GM18507 (cell line): Measurements from ENCODE around the gene TBCD.
A peak's percentile ranks its signal among the peaks of the same experiment; 100 is the strongest.

Experiments
- DNase-seq: peaks from one replicate; pipeline ENCODE4 v3.0.0; 2011; ENCODE audit warnings: low read depth; ENCODE audit not compliant: insufficient read length; ENCODE audit errors: extremely low spot score
- FAIRE-seq: peaks from 2 replicates; lab custom pipeline; 2011; peaks lifted over from hg19 to GRCh38; lab: Jason Lieb, UNC

Gene TBCD

DNA sequence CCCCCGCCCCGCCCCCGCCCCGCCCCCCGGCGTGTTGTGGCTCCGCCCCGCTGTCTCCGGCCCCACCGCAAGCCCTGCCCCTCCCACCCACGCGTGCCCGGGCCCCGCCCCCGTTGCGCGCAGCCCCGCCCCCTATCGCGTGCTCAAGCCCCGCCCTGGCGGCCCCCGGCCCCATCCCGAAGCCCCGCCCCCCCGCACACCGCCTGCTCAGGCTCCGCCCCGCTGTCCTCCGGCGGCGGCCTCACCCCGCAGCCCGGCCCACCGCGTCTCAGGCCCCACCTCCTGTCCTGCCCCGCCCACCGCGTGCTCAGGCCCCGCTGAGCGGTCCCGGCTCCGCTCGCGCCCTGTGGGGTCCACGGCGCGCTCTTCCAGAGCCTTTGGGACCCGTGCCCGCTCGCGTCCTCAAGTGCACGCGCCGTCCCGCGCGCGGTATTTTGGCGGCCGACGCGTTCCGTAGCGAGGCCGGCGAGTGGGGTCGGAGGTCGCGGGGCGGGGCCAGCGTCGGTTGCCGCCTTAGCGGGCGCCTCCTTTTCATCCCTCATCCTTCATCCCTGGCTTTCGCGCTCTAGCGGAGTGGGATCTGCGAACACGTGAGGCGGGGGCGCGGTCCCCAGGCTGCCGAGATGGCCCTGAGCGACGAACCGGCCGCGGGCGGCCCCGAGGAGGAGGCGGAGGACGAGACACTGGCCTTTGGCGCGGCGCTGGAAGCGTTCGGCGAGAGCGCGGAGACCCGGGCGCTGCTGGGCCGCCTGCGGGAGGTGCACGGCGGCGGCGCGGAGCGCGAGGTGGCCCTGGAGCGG lies at the start of gene TBCD:
TBCD (plus strand) TSS at position 495 of the 800 bp plus-strand sequence; CDS start at position 624, 129 bp downstream.
- FAIRE-seq (peak; percentile 18), DNase-seq (peak; percentile 95)

DNA sequence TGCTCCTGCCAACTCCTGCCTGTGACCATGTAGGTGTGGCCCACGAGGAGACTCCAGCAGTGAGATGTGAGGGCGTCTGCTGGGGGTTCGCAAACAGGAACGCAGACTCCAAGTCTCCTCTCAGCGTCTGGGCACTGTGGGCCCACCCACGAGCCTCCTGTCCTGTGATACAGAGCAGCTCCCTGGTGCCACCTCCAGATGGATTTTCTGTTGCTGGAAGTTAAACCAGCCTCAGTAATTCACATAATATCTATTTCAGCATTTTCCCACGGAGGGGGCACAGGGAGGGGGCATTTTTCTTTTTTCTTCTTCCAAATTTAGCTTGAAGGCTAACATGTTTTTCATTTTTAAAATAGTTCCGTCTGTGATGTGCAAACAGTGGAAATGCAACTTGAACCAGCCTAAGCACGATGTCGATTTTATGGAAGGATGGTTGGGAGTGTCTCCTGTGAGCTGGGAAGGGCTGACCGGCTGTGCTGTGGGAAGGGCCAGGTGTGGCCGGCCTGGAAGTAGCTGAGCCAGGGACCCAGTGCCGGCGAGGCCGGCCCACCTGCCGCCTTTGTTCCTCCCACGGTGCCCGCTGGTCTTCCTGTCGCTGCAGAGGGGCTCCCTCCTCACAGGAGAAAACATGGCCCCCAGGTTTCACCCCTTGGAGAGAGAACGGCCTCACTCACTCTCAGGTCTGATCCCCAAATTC lies 49.5 kb upstream of the TBCD start:
- no peak for FAIRE-seq

DNA sequence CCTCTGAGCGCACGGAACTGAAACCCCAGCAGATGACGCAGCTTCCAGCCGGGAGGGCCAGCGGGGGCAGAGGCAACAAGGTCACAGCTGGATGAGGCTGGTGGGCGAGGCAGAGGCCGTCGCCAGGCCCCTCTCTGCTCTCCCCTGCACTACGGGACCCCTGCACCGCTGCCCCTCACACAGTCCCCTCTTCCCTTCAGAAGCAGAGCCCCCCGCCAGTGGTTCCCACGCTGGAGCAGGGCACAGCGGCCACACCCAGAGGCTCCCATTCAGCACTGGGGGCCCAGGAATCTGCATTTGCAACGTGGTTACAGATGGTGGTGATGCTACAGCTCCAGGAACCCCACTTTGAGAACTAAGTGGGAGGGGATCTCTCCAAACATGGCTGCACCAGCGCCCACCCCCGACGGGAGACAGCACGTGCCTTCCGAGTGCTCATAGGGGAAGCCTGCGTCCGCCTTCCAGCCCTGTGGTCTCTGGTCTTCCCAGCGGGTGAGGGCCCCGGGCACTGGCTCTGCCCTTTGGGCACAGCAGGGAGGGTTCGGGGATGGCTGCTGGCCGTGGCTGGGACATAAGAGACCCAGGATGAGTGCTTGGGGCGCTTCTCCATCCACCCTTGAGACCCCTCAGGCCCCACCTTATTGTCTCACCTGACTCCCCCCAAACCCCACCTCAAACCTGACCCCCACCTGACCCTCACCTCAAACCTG lies 48.7 kb upstream of the TBCD start:
- FAIRE-seq (no peak), DNase-seq (no peak)

More for the DNA sequence above, 49.5 kb upstream of the TBCD start:
- DNase-seq, result no peak

DNA sequence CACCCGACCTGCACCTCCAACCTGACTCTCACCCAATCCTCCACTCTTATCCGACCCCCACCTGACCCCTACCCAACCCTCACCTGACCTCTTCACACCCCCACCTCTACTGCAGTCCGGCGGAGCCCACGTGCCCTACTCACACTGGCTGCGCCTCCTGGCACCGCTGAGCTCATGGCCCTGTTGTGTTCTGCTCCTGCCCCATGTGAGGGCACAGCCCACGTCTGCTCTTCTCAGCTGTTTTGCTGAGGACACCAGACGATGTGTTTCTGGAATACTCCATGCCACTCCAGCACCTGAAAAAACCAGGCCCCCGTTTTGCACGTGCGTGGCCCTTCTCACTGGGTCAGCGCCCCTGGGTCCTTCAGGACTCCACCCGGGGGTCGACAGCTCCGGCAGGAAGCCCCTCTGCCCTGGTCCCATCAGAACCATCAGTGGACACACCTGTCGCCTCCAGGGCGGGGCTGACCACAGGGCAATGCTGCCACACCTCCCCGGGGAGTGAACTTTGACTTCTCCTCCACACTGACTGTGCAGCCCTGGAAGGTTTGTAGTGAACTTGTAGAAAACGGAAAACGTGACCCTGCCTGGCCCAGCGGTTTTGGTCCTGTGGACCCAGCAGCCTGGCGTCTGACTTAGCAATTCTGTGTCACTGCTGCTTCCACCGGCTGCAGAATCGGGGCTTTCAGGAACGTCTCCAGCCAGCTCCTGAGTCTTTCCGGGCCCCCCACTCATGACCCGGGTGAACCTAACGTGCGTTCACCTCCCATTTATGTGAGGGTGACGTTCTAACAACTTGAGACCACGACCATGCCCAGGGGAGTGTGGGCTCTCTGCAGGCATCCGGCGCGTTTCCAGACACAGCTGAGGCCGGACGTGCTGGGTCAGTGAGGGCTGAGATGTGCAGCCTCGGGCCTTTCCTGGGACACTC lies 47.7 kb upstream of the TBCD start:
- FAIRE-seq (no peak), DNase-seq (no peak)

DNA sequence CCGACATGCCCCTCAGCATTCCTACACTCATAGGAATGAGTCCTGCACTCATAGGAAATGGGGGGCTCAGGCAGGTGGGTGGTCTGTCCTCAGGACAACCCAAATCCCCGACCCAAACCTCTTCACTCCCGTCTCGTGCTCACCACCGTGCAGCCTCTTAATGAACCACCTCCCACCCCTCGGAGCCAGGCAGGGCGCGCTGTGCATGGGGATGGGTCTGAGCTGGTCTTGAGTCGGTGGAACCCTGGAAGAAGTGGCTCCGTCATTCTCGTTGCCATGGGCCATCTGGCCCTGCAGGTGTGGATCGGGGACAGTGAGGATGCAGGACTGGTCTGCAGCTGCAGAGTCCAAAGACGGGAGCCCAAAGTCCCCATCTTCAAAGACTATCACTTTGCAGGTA lies 47.0 kb upstream of the TBCD start:
- no peak for FAIRE-seq

DNA sequence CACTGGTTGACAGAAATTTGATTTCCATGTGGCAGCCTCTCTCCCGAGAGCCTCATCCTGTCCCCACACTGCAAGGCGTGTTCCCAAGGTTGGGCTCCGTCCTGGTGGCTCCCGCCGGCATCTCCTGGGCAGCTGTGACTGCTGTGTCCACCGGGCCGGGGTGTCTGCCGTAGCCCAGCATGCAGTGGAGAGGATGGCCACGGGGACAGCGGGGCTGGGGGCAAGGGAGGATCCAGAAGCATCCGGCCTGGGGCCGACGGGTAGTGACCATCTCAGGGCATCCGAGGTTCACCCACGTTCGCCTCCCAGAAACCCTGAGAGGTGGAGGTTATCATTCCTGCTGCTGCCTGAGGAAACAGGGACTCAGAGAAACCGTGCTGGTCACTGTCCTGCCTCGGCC lies 46.1 kb upstream of the TBCD start:
- DNase-seq, result no peak
- FAIRE-seq, result no peak

More for the DNA sequence above, 47.0 kb upstream of the TBCD start:
- no peak for DNase-seq

DNA sequence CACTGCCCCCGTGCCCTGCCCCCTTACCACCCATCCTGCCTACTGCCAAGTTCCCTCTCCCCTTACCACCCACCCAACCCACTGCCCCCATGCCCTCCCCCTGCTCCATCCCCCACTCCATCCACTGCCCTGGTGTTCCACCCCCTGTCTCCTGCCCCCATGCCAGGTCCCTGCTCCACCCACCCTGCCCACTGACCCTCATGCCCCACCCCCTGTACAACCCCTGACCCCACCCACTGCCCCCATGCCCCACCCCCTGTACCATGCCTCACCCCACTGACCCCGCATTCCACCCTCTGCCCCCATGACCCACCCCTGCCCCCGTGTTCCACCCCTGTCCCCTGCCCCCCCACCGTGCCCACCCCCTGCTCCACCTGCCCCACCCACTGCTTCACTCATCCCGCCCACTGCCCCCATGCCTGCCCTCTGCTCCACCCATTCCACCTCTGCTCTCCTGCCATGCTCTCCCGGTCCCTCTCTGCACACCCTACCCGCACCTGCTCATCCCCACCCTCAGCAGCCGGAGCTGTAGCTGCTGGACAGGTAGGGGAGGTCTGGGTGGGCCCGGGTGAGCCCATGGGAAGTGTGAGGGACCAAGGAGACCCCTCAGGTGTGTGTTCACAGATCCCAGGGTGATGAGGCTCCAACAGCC lies 42.7 kb upstream of the TBCD start:
- DNase-seq (no peak), FAIRE-seq (no peak)

DNA sequence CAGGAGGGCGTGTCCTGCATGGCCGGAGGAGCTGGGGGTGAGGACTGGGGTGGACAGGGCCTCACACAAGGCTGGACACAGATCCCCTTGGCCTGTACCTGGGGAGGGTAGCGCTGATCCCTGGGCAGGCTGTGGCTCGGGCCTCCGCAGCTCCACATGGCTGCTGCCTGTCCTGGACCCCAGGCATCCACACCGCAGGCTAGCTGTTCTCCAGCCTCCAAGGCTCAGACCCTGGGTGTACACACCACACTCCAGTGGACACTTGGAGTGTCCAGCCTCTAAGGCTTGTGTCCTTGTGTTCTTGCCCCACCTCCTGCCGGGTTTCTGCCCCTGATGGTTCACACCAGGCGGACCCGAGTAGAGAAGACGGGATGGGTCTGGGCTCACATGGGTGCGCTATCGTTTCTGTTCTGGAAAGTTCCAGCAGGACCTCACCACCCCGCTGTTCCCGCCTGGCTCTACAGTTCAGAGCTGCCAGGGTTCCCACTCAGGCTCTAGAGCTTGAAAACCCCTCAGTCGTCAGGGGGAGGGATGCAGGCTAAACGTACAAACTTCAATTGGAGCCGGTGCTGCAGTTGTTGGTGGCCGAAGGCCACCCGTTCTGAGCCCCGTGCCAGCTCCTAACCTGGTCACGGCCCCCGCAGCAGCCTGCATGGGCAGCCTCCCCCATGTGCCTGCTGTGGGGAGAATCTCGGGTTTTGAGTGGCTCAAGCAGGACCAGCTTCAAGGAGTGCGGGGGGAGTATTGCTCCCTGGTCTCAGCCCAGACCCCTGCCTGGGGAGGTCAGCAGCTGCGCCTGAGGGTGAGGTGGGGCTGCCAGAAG lies 42.0 kb upstream of the TBCD start:
- DNase-seq, result no peak
- no peak for FAIRE-seq

DNA sequence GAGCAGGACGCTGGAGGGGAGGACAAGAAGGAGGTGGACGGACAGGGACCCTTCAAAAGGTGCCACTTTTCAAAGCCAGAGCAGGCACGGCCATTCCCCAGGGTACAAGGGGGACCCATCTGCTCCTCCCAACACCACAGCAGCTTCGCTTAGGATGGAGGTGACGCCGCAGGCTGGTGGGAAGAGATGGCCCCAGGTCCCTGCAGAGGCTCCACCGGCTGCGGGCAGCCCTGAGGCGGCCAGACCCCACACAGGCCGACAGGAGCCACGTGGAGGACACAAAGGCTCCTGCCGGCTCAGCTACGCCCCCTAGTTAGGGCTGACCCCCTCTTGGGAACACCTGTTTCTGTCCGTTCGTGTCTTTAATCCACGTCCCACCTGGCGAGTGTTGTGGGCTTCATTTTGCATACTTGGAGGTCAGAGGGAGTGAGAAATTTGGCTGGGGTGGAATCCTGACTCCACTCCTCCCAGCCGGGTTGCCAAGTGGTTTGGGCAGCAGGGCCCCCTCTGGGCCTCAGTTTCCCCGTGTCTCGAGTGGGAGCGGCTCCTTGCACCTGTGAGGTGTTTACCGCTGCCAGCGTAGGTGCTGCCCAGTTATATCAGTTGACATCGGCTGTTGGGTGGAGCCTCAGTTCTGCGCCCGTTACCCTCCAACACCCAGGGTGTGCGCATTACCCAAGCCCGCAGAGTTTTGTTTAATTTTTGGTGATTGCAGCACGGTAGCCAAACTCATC lies 41.2 kb upstream of the TBCD start:
- FAIRE-seq (no peak), DNase-seq (no peak)

DNA sequence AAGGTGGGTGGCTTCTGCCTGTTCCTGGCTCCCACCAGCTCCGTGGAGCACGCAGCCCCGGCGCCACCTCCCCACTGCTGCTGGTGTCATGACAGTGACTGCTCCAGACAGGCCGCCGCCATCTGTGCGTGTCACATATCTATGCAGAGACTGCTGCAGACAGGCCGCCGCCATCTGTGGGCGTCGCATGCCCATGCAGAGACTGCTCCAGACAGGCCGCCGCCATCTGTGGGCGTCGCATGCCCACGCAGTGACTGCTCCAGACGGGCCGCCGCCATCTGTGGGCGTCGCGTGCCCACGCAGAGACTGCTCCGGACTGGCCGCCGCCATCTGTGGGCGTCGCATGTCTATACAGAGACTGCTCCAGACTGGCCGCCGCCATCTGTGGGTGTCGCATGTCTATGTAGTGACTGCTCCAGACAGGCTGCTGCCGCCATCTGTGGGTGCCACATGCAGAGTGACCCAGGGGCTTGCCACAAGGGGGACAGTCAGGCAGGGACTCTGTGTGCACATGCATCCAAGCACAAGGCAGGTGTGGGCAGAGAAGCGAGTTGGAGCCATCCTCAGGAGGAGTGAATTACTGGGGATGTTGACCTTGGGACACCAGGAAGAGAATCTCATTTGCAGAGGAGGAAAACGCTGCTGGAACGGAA lies 38.7 kb upstream of the TBCD start:
- no peak for DNase-seq
- FAIRE-seq, result no peak

DNA sequence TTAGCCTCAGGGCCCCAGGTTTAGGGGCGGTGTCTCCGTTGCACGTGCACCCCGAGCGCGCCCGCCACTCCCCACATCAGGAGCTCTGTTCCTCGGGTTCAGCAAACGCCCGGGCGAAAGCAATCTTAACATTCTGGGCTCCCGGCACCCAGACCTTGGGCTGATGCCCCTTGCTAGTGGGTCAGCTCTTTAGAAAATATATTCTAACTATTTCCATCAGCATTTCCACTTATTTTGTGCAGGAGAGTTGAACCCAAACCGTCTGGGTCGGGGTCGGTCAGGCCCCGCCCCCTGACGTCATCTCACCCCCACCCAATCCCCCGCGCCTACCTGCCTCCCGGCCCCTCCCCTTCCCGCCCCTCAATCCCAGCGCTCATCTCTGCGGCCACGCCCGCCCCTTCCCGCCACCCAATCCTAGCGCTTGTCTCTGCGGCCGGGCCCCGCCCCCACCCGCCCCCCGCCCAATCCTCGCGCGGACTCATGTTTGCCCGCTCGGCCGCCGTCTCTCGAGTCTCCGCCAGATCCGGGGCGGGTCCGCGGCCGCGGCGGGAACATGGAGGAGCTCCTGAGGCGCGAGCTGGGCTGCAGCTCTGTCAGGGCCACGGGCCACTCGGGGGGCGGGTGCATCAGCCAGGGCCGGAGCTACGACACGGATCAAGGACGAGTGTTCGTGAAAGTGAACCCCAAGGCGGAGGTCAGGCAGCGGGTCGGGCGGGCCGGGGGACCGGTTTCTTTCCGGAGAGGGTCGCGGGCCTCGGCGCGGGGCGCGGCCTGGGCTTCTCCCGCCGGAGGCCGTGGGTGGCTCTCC lies 35.5 kb upstream of the TBCD start, which contains the start of gene FN3KRP:
FN3KRP (plus strand) TSS at position 504 of the 808 bp plus-strand sequence; CDS start at position 554, 50 bp downstream.
- DNase-seq, result peak; percentile 96
- peak; percentile 26 for FAIRE-seq

DNA sequence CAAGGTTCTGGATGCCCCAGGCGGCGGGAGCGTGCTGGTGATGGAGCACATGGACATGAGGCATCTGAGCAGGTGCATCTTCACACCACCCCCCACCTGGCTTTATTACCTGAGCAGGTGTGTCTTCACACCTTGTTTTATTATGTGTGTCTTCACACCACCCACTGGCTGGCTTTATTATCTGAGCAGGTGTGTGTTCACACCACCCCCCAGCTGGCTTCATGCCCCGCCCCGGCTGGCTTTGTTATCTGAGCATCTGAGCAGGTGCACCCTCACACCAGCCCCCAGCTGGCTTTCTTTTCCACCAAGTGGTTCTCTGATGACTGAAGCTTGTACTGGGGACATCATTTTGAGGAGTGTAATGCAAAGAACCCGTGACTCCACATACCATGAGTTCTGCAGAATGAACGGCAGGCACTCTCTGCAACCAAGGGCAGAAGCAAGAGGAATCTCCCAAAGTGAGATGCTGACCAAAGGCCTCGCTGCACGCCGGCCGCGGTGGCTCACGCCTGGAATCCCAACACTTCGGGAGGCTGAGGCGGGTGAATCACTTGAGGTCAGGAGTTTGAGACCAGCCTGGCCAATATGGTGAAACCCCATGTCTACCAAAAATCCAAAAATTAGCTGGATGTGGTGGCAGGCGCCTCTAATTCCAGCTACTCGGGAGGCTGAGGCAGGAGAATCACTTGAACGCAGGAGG lies 32.7 kb upstream of the TBCD start:
- FAIRE-seq (no peak), DNase-seq (no peak)

DNA sequence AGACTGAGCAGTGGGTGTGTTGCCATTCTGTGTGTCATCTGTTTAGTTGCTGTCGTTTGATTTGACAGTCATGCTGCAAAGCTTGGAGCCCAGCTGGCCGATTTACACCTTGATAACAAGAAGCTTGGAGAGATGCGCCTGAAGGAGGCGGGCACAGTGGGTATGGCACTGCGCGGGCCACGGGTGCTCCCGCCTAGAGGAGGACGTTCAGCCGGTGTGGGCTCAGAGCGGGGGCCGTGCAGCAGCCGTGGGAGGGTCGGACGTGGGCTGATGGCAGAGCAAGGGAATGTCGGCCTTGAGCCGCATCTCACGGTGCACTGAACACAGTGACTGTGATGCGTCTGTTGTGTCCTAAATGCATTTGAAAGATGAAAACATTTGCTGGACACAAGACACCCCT lies 31.7 kb upstream of the TBCD start:
- FAIRE-seq (no peak), DNase-seq (no peak)

DNA sequence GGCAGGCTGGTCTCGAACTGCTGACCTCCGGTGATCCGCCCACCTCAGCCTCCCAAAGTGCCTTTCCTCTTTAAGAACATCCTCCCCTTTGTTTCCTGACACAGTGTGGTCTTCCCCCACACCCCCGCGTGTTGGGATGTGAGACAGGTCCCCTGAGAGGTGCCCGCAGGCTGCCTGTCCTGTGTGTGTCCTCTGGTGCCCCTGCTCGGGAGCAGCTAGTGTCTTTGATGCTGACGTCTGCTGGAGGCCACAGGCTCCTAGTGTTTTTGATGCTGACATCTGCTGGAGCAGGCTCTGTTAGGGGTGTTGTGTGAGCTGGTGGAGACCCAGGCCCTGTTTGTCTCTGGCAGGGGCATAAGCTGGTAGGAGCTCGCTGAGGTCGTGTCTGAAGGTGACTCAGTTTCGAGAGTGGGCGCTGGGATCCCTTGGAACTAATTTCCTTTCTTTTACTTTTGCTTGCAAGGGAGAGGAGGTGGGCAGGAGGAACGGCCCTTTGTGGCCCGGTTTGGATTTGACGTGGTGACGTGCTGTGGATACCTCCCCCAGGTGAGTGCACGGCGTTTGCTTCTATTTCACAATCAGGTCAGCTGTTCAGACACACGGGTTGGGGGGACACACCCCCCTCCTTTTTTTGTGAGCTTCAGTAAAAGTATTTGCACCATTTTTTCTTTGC lies 29.4 kb upstream of the TBCD start:
- FAIRE-seq (no peak), DNase-seq (no peak)
